Stimulated activated naive CD4-positive, alpha-beta T cell (primary cell): ENCODE results near the gene IL31.

Experiments used
- DNase-seq, 6 experiments: peaks; one replicate each; lab custom pipeline; 2025; lab: John Stamatoyannopoulos, UW

IL31 gene

DNA sequence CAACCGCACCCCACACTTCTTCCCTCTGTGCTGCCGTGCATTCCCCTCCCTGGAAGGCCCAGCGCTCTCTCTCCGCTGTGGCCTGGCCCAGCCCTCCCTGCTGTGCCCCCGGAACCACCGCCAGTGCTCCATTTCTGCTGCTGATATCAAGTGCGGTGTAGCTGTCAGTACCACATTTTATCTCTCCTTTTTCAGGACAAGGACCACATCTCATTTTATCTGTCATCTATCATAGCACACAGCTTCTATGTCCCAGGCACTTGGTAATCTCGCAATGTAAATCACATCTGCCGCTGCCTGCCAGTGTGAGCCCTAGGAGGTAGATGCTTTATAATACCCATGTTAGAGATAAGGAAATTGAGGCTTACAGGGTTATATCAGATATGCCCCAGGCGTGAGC lies 18.3 kb downstream of the IL31 start:
- no peak for DNase-seq

DNA sequence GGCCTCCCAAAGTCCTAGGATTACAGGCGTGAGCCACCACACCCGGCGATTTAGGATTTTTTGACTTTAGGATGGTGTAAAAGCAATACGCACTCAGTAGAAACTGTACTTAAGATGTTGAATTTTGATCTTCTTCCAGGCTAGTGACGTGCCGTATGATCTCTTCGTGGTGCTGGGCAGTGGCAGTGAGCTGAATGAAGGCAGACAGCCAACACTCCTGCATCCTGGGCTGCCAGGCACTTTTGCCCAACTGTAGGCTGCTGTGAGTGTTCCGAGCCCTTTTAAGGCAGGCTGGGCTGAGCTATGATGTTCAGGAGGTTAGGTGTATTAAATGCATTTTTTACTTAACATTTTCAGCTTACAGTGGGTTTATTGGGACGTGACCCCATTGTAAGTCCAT lies 21.3 kb downstream of the IL31 start:
- no peak for DNase-seq

DNA sequence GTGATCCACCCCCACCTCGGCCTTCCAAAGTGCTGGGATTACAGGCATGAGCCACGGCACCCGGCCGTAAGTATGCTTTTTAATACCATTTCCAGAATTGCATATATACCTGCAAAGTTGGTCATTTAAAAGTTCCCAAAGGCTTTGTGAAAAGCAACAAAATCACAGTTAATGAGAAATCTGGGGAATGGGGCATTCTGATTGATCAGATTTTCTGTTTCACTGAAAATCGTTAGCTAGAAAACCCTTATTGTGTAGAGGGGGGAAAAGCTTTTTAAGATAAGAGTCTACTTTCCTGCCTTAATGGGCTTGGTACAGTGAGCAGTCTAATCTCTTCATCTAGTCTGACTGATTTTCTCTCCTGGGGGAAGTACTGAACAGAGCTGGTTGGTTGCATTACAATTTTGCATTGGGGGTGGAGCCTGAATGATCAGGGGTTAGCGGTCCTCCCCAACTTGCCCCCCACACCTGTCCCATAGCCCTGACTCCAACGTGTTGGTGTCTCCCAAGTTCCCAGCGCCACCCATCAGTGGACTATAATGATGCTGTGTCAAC lies 23.8 kb downstream of the IL31 start:
- DNase-seq, result no peak

DNA sequence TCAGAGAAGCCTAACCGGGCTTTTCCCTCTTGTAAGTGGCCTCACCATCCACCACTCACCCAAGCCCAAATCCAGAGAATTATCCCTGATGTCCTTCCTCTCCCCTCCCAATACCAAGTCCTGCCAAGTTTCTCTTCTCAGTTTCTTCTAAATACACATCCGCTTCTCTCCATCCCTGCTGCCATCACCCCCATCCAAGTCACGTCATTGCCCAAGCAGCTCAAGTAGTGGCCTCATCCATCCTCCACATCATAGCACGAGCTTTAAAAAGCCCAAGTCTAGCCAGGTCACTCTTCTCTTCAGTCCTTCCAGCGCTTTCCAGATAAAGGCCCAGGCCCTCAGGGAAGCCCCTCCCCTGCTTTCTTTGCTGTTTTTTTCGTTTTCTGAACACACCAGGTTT lies 25.4 kb downstream of the IL31 start:
- no peak for DNase-seq

DNA sequence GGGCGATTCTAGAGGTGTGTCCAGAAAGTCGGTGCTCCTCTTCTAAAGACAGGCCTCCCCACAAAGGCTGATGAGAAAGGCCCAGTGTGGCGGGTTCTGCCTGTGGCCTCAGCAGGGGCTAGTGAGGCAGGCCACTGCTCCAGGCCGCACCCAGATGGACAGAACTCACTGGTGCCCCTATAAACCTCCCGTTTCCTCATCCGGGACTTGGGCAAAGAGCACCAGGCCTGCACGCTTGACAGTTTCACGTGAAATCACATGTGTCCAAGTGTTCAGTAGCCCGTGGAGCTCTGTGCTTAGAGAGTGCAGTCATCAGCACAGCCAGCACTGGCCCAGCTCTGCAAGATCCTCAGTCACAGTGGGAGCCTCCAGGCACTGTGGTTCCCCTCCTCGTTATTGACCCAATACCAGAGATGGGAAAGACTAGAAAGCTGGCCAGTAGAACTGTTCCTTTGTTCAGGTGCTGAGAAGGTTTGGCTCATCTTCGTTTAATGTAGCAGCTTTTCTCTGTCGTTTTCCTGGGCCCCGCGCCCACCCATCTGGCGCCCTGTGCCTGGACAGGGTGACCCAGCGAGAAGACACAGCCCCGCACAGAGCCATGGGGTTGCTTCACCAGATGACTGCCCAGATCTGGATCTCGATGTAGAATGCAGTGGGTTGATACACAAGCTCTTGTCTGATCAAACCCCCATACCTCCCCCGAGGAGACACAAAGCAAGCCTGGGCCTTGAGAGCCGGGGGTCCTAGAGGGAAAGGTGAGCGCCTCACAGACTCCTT lies 26.3 kb downstream of the IL31 start:
- DNase-seq, result no peak

DNA sequence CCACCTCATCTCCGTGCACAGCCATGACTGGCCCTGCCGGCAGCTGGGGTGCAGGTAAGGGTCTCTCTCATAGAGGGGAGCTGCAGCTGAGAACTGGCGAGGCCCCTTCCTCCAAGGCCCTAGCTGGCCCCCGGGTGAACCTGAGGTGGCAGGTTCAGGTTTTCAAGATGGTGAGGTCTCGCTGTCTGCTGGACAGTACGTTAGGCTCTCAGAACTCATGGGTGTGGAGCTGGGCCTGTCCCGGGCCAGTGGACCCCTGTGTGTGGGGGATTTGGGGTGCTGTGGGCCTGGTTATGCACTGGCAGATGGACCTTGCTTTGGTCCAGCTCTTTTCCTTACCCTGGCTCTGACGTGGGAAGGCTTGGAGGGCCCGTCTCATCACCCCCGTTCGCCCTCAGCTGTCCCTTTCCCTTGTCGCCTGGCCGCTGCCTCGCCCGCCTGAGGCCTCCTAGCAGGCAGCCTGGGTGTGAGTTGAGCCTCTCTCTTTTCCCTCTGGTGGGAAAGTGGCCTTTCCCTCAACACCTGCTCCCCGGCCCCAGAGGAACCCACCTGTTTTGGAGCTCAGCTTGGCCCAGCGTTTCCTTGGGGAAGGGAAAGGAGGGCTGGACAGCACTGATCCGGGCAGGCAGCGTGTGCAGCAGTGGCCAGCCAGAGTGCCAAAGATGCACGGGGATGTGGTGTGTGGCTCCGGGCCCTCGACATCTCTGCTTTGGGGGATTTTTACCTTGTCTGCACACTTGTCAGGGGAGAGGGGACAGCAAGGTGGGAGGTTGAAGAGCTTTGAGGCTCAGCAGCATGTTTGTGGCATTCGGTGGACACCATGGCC lies 28.3 kb downstream of the IL31 start:
- DNase-seq, result no peak

DNA sequence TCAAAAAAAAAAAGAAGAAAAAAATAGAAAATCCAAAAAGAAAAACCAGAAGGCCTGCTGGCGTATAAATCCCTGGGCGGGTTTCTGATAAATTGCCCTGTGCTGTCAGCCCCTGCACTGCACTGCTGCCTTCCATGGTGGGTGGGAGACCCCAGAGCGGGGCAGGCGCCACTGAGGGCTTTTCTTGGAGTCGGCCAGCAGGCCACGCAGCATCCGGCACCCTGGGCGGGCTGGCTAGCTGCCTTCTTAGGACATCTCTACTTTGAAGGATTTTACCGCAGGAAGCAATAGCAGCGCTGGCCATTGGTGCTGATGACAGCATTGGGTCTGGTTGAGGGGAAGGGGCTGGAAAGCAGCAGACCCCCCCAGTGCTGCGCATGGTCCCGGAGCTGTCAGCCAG lies 29.1 kb downstream of the IL31 start:
- no peak for DNase-seq

DNA sequence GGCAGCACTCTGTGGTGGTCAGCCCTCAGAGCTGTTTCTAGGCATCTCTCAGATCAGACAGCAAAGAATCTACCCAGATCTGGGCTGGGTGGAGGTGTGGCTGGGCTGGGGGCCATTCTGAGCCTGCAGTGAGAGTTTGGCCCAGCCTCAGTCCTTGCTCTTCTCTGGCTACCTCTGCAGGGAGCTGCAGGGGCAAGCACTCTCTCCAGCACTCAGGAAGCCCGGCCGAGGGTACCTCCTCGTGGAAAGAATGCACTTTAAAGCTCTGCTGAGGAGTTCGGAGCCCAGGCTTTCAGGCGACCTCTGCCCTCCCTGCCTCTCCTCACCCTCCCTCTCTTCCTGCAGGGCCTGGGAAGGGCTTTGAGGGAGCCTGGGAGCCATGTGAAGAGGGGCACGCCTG lies 31.2 kb downstream of the IL31 start:
- DNase-seq, result no peak

DNA sequence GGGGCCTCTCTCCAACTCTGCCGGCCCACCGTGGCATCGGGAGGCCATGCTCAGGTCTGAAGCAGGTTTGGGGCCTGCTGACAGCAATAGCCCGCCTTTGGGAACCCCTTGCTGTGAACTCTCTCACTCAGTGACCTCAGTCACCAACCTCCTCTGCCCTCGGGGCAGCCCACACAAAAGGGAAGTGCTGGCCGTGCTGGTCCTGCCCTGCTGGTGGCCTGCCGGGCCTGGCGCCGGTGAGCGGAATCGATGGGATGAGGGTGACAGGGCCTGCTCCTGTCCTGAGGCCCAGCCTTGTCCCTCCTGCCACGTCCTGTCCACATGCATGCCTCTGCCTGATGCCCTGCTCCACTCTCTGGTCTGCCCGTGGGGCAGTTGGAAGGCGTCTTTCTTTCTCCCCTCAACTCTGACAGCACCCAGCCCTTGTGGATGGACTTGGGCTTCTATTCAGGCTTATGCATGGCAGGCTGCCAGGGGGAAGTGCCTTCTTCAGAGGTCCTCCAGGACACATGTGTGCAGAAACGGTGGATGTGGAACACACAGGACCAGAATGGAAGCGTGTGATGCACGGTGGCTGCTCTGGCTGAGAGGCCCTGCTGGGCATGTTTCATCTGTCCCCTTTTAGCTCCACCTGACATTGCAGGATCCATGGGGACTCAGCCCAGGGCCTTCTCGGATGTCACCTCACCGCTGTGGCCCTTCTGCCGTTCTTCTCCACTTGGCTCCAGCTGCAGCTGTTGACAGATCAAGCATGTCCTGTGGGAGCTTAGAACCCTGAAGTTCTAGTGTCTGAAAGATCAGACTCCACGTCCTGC lies 31.9 kb downstream of the IL31 start:
- DNase-seq, result no peak

DNA sequence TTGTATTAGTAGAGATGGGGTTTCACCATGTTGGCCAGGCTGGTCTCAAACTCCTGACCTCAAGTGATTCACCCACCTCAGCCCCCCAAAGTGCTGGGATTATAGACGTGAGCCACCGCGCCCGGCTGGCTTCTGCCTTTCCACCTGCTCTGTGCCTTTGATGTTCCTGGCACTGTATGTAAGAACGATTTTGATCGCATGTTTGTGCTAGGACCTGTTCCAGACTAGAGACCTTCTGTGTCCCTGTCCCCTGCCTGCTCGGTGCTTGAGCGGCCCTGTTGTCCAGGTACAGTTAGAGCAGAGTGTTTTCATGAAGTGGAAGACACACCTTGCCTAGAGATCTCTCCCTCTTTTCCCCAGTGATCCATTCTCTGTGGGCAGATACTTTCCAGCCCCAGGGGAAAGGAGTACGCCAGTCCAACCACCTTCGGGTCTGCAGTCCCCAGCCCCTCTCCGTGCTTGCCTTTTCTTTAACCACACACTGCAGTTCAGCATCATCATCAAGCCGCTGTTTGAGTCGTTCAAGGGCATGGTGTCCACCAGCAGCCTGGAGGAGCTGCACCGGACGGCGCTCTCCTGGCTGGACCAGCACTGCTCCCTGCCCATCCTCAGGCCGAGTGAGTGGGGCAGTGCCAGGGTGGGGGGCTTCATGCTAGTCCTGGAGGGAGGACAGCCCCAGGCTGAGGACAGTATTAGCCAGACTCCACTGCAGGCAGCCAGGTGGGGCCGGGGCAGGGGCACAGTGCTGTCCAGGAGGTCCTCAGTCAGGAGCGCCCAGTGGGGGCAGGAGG lies 33.4 kb downstream of the IL31 start:
- DNase-seq, result no peak

DNA sequence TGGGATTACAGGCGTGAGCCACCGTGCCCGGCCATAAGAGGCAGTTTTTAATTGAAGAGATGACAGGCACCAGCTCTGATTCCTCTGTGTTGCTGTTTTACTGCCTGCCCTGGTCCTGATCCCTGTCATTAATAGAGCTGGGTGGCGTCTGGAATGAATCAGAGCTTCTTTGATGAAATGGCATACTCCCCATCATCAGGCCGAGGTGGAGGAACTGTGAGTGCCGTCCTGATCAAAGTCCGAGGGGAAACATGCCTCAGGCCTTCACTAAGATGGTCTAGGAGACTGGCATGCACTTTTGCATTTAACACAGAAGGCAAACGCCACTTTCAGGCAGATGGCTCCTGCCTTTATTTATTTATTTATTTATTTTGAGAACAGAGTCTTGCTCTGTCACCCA lies 34.1 kb downstream of the IL31 start:
- DNase-seq, result no peak

DNA sequence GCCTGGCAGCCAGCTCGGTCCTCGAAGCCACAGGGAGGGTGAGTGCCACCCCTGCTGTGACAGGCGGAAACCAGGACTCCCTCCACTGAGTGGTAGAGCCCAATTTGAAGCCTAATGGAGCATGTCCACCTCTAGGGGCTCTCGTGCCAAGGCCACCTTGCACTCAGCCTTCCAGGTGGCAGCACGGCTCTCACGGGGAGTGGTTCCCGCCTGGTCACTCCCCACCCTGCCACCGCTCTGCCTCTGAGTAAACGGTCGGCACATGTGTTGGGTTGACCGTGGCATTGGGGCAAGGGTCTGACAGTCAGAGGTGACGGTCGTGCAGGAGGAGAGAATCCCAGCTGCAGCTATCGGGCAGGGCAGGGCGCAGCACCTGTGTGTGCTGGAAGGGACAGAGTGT lies 34.8 kb downstream of the IL31 start:
- no peak for DNase-seq

DNA sequence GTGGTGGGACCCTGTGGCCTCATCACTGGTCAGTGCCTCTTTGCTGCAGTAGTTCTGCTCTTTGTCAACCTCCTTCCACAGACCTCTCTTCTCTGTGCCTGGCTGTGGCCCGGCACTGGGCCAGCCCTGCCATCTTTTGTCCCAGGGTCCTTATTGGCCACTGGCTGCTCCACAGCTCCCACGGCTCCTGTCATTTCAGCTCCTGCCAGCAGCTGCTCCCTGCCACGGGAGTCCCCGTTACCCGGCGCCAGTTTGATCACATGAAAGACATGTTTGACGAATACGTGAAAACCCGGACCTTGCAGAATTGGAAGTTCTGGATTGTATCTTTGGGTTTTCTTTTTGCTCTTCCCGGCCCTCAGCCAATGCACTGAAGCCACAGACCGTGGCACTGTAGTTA lies 35.4 kb downstream of the IL31 start:
- DNase-seq, result no peak

DNA sequence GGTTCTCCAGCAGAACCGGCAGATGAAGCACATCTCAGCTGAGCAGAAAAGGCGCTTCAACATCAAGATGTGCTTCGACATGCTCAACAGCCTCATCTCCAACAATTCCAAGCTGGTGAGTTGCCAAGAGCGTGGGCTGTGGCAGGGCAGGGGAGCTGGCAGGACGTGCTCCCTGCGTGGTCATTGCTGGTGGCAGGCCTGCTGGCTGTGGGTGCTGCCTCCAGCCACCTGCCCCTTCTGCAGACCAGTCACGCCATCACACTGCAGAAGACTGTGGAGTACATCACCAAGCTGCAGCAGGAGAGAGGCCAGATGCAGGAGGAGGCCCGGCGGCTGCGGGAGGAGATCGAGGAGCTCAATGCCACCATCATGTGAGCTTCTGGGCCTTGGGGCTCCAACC lies 35.8 kb downstream of the IL31 start:
- no peak for DNase-seq

DNA sequence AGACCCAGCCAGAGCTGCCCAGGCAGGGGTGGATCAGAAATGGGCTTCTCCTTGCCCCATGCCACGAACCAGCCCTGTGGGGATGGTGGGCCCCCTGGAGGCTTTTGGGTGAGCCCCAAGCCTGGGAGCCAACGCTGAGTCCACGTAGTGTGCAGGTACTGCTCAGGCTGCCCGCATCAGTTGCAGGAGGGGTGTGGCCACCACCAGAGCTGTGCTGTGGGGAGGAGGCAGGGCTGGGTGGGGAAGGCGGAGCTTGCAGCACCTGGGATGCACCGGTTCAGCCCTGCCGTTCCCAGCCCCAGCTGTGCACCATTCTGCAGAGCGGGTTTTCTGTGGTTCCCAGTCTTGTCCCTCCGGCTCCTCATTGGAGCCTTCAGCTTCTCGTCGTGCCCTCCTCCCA lies 36.3 kb downstream of the IL31 start:
- DNase-seq, result no peak

DNA sequence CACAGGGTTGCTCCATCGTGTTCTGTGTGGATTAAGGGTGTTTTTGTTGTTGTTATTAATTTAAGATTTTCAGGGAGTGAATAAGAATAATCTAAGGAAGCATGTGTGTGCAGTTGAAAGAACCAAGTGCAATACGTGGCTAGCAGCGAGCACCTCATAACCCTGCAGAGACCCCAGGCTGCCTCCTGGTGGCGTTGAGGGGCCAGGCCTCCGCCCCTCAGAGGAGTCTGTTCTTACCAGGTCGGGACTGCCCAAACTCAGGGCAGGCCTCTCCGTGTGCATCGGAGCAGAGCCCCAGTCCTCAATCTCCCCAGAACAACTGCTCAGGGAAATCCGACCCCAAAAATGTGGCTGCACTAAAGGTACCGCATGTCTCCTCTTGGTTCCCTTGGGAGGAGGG lies 36.8 kb downstream of the IL31 start:
- no peak for DNase-seq

DNA sequence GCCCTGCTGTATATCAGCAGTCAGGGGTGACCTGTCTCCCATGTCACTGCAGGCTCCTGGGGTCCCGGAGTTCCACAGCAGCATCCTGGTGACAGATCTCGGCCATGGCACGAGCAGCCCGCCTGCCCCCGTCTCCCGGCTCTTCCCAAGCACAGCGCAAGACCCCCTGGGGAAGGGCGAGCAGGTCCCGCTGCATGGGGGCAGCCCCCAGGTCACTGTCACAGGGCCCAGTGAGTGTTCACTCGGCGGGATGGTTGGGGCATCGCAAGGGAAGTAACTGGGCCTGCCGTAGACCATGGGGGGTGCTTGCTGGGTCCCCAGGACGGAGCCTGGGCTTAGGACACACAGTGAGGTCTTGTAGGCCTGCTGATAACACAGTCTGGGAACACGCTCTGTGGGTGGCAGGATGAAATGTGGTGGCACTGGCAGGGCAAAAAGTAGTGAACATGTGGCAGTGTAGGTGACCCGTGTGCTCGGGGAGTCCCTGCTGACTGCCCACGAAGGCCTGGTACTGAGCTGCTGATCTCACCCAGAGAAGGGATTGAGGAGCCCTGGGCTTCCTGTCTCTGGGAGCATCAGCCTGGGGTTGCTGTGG lies 38.5 kb downstream of the IL31 start:
- no peak for DNase-seq

DNA sequence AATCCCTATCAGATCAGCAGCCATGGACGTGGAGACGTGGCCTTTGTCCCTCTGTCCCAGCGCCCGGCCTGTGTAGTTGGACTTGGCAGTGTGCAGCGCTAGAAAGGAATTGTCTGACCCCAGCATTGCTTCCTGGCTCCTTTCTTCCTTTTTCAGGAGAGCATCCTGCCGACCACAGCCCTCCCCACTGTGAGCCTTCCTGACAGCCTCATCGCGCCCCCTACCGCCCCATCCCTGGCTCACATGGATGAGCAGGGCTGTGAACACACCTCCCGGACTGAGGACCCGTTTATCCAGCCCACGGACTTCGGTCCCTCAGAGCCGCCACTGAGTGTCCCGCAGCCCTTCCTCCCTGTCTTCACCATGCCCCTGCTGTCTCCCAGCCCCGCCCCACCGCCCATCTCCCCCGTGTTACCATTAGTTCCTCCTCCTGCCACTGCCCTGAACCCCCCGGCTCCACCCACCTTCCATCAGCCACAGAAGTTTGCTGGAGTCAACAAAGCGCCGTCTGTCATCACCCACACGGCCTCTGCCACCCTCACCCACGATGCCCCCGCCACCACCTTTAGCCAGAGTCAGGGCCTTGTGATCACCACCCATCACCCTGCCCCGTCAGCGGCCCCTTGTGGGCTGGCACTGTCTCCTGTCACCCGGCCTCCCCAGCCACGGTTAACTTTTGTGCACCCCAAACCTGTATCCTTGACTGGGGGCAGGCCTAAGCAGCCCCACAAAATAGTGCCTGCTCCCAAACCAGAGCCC lies 40.6 kb downstream of the IL31 start:
- no peak for DNase-seq

DNA sequence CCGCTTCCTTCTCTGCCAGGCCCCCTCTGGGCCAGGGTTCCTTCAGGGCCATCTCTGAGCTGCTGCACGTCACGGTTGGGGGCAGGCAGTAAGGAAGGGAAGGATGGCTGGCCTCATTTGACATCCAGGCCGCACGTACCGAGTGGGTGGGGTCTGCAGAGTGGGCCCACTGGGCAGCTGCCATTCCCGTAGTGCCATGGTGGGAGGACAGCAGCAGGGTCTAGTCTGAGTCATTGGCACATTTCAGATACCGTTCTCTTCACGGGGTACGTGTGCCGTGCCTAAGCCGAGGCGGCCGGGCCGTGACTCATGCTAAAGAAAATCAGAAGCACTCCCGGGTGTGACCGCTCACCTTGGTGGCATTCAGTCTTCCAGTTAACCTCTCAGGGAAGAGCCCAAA lies 43.9 kb downstream of the IL31 start:
- no peak for DNase-seq

DNA sequence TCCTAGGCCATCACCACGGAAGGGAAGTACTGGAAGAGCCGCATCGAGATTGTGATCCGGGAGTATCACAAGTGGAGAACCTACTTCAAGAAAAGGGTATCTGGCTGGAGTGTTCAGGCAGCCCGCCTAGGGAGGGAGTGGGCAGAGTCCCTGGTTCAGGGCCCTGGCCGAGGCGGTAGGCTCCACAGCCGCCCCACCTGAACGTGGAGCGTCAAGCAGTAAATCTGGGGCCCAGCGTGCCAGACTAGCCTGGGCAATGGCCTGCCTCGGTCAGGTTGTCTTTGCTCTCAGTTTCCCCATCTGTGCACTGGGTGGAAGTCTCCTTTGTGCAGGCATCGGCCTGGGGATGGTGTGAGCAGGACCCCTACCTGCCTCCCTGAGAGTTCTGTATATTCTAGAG lies 44.9 kb downstream of the IL31 start:
- DNase-seq, result no peak
